ENCODE results near the gene BANF2. TPM values are rescaled to one million over a fixed set of nuclear protein-coding genes. Genes with fewer than 3 reads are reported as not detected.

Gene BANF2
- total RNA-seq, 1 experiment from 2014 or later = not detected

- H3K4me1 Mint-ChIP-seq = peaks cover 12 to 13% of the 10 kb centered on the region in 2 experiments
- Histone ChIP-seq H4K20me1 (ENCODE audit: control insufficient read depth, insufficient read depth, insufficient read length) (peaks cover 2% of the 10 kb centered on the region), H2BK5ac (ENCODE audit: insufficient read length, low read length) (no peak overlapping the region), H3K14ac (ENCODE audit: insufficient read depth, low read length) (no peak overlapping the region), H3K56ac (ENCODE audit: insufficient read length, low read depth, low read length) (no peak overlapping the region), H2BK12ac (ENCODE audit: insufficient read length, low read depth, low read length) (no peak overlapping the region), H3K4me2 (ENCODE audit: insufficient read depth, insufficient read length, low read length) (no peak overlapping the region), H3K79me1 (ENCODE audit: insufficient read depth, low read depth, low read length, poor library complexity, severe bottlenecking) (no peaks in the 10 kb centered on the region), H3K9ac (ENCODE audit: extremely low read depth, insufficient read length, low read length) (no peak overlapping the region), H2BK120ac (ENCODE audit: low read depth, low read length, poor library complexity, severe bottlenecking) (no peak overlapping the region), H3K18ac (ENCODE audit: insufficient read length, low read depth, low read length) (no peak overlapping the region), H3K27me3 (ENCODE audit: insufficient read depth, low read length) (no peaks in the 10 kb centered on the region), H4K91ac (ENCODE audit: insufficient read length, low read depth, low read length) (no peak overlapping the region), H3K79me2 (ENCODE audit: insufficient read depth, low read length) (no peaks in the 10 kb centered on the region), H3K4ac (ENCODE audit: low read depth, low read length) (no peak overlapping the region), H2BK15ac (ENCODE audit: low read depth, low read length) (no peak overlapping the region), H3T11ph (ENCODE audit: low read length) (no peak overlapping the region), H4K8ac (replicated peaks; ENCODE audit: insufficient read length, low read depth, low read length) (no peak overlapping the region), H3K23me2 (ENCODE audit: insufficient read length, low read depth, low read length, poor library complexity, severe bottlenecking) (no peaks in the 10 kb centered on the region), H3K9me3 (ENCODE audit: control insufficient read depth, low read depth, low read length) (no peaks in the 10 kb centered on the region), H3K23ac (ENCODE audit: insufficient read length, low read depth, low read length) (no peak overlapping the region), H3K27ac (ENCODE audit: insufficient read length, low read depth, low read length) (no peak overlapping the region), H2AFZ (ENCODE audit: low read length) (no peak overlapping the region), H2AK5ac (ENCODE audit: insufficient read length, low read length) (no peak overlapping the region), H4K5ac (ENCODE audit: insufficient read length, low read depth, low read length) (no peak overlapping the region), H3K4me1 (ENCODE audit: insufficient read depth, low read length) (peaks cover 2% of the 10 kb centered on the region; the same call in 1 of the 2 replicates), H2BK20ac (ENCODE audit: low read depth, low read length, poor library complexity, severe bottlenecking) (no peak overlapping the region)
- TF ChIP-seq CTCF (conservative IDR thresholded peaks at IDR 0.05) = no peak
- peaks cover 1% of the 10 kb centered on the region for H3K27me3 Mint-ChIP-seq (ENCODE audit: low read depth)
- peaks cover 0 to 2% of the 10 kb centered on the region in 2 experiments; a peak in 1 of 5 replicates for H3K9me3 Mint-ChIP-seq
- H3K4me3 Mint-ChIP-seq = no peak overlapping the region
- no peaks in the 10 kb centered on the region for H3K36me3 Mint-ChIP-seq (ENCODE audit: insufficient read depth in 1 of 3, low read depth in 3 of 3)
- no CpG with 5 or more reads among the region's 4 CpGs for WGBS (ENCODE audit: extremely low coverage, insufficient read length, low lambda C conversion rate)
- DNase-seq = no peak
- no peak overlapping the region for H3K27ac Mint-ChIP-seq
Observed at GRCh38 chr20:17705916-17706315, 6.2 kb downstream of the BANF2 start.
